H9 (cell line): ENCODE measurements around the gene ADGRG4. TPM values are rescaled to one million over a fixed set of nuclear protein-coding genes. Genes with fewer than 3 reads are reported as not detected.
A peak's percentile ranks its signal among the peaks of the same experiment; 100 is the strongest.

Experiments used
- DNase-seq: peaks from one replicate; pipeline ENCODE4 v3.0.0-alpha.2; 2017
- H2AFZ ChIP-seq: one replicate; pipeline ENCODE4 v1.6.1; 2013; ENCODE audit warnings: mild to moderate bottlenecking, low read length, control low read depth, moderate library complexity
- H2AK5ac ChIP-seq: 2 replicates; pipeline ENCODE4 v1.6.1; 2013; ENCODE audit warnings: low read length, control low read depth, mixed read lengths; ENCODE audit not compliant: insufficient read length
- H2BK120ac ChIP-seq: one replicate; pipeline ENCODE4 v1.6.1; 2013; ENCODE audit warnings: low read depth, mild to moderate bottlenecking, low read length, control low read depth, inconsistent platforms; ENCODE audit not compliant: poor library complexity, severe bottlenecking
- H2BK12ac ChIP-seq: 2 replicates; pipeline ENCODE4 v1.6.1; 2013; ENCODE audit warnings: low read length, control low read depth, mixed read lengths, low read depth; ENCODE audit not compliant: insufficient read length
- H2BK15ac ChIP-seq: 2 replicates; pipeline ENCODE4 v1.6.1; 2013; ENCODE audit warnings: low read depth, low read length, control low read depth
- H2BK20ac ChIP-seq: one replicate; pipeline ENCODE4 v1.6.1; 2013; ENCODE audit warnings: low read depth, mild to moderate bottlenecking, low read length, control low read depth, inconsistent platforms; ENCODE audit not compliant: poor library complexity, severe bottlenecking
- H2BK5ac ChIP-seq: 2 replicates; pipeline ENCODE4 v1.6.1; 2013; ENCODE audit warnings: low read length, control low read depth, mixed read lengths; ENCODE audit not compliant: insufficient read length
- H3K14ac ChIP-seq: 2 replicates; pipeline ENCODE4 v1.6.1; 2013; ENCODE audit warnings: low read length, control low read depth; ENCODE audit not compliant: insufficient read depth
- H3K18ac ChIP-seq: 2 replicates; pipeline ENCODE4 v1.6.1; 2013; ENCODE audit warnings: low read depth, mild to moderate bottlenecking, mixed read lengths, low read length, control low read depth; ENCODE audit not compliant: insufficient read length
- H3K23ac ChIP-seq: 2 replicates; pipeline ENCODE4 v1.6.1; 2013; ENCODE audit warnings: low read length, control low read depth, mixed read lengths, low read depth; ENCODE audit not compliant: insufficient read length
- H3K23me2 ChIP-seq: 2 replicates; pipeline ENCODE4 v1.6.1; 2013; ENCODE audit warnings: low read depth, mild to moderate bottlenecking, mixed read lengths, low read length, control low read depth; ENCODE audit not compliant: insufficient read length, poor library complexity, severe bottlenecking
- H3K27ac ChIP-seq: 2 replicates; pipeline ENCODE4 v1.5.1; 2013; ENCODE audit warnings: low read length, control low read depth, mixed read lengths, low read depth; ENCODE audit not compliant: insufficient read length
- H3K27me3 ChIP-seq: 2 replicates; pipeline ENCODE4 v1.6.1; 2013; ENCODE audit warnings: low read length, control low read depth, inconsistent platforms; ENCODE audit not compliant: insufficient read depth
- H3K4ac ChIP-seq: 2 replicates; pipeline ENCODE4 v1.6.1; 2013; ENCODE audit warnings: low read depth, mild to moderate bottlenecking, control low read depth, inconsistent platforms, low read length, moderate library complexity
- H3K4me1 ChIP-seq: 2 replicates; pipeline ENCODE4 v1.6.1; 2013; ENCODE audit warnings: low read length, control low read depth, inconsistent platforms; ENCODE audit not compliant: insufficient read depth
- H3K4me2 ChIP-seq: 2 replicates; pipeline ENCODE4 v1.6.1; 2013; ENCODE audit warnings: low read length, control low read depth, mixed read lengths; ENCODE audit not compliant: insufficient read length, insufficient read depth
- H3K56ac ChIP-seq: 2 replicates; pipeline ENCODE4 v1.6.1; 2013; ENCODE audit warnings: low read depth, mild to moderate bottlenecking, mixed read lengths, low read length, control low read depth; ENCODE audit not compliant: insufficient read length
- H3K79me1 ChIP-seq: 2 replicates; pipeline ENCODE4 v1.6.1; 2013; ENCODE audit warnings: low read depth, mild to moderate bottlenecking, moderate library complexity, low read length, control low read depth, inconsistent platforms; ENCODE audit not compliant: insufficient read depth, poor library complexity, severe bottlenecking
- H3K79me2 ChIP-seq: 2 replicates; pipeline ENCODE4 v1.6.1; 2013; ENCODE audit warnings: low read length, control low read depth, inconsistent platforms; ENCODE audit not compliant: insufficient read depth
- H3K9ac ChIP-seq: 2 replicates; pipeline ENCODE4 v1.6.1; 2013; ENCODE audit warnings: low read length, control low read depth, mixed read lengths; ENCODE audit not compliant: insufficient read length; ENCODE audit errors: extremely low read depth
- H3K9me3 ChIP-seq: one replicate; pipeline ENCODE4 v1.6.1; 2013; ENCODE audit warnings: low read depth, low read length, inconsistent platforms; ENCODE audit not compliant: control insufficient read depth
- H3T11ph ChIP-seq: one replicate; pipeline ENCODE4 v1.6.1; 2013; ENCODE audit warnings: mild to moderate bottlenecking, low read length, control low read depth, inconsistent platforms
- H4K20me1 ChIP-seq: one replicate; pipeline ENCODE4 v1.6.1; 2013; ENCODE audit not compliant: control insufficient read depth, insufficient read length, insufficient read depth
- H4K5ac ChIP-seq: 2 replicates; pipeline ENCODE4 v1.6.1; 2013; ENCODE audit warnings: low read depth, mild to moderate bottlenecking, mixed read lengths, low read length, control low read depth; ENCODE audit not compliant: insufficient read length
- H4K8ac ChIP-seq: replicated peaks from 2 replicates; pipeline ENCODE4 v1.6.1; 2013; ENCODE audit warnings: low read length, control low read depth, mixed read lengths, low read depth; ENCODE audit not compliant: insufficient read length
- H4K91ac ChIP-seq: 2 replicates; pipeline ENCODE4 v1.6.1; 2013; ENCODE audit warnings: low read depth, mild to moderate bottlenecking, moderate library complexity, mixed read lengths, low read length, control low read depth; ENCODE audit not compliant: insufficient read length
- H3K27ac Mint-ChIP-seq, 3 experiments: 2 replicates in 2 of 3; 3 replicates in 1 of 3; pipeline ENCODE4 v1.8.0; 2020 to 2021; ENCODE audit warnings: mixed read lengths in 3 of 3, mild to moderate bottlenecking in 1 of 3, moderate library complexity in 1 of 3
- H3K27me3 Mint-ChIP-seq: 2 replicates; pipeline ENCODE4 v1.8.0; 2021; ENCODE audit warnings: low read depth, mild to moderate bottlenecking, moderate library complexity, mixed read lengths
- H3K36me3 Mint-ChIP-seq, 3 experiments: 2 replicates in 2 of 3; 3 replicates in 1 of 3; pipeline ENCODE4 v1.8.0; 2020 to 2021; ENCODE audit warnings: low read depth in 3 of 3, mixed read lengths in 3 of 3; ENCODE audit not compliant: insufficient read depth in 1 of 3
- H3K4me1 Mint-ChIP-seq, 2 experiments: 2 replicates each; pipeline ENCODE4 v1.8.0; 2020; ENCODE audit warnings: mixed read lengths in 2 of 2
- H3K4me3 Mint-ChIP-seq, 2 experiments: 2 replicates in 1 of 2; 3 replicates in 1 of 2; pipeline ENCODE4 v1.8.0; 2020 to 2021; ENCODE audit warnings: mild to moderate bottlenecking in 2 of 2, mixed read lengths in 2 of 2, moderate library complexity in 1 of 2
- H3K9me3 Mint-ChIP-seq, 2 experiments: 2 replicates in 1 of 2; 3 replicates in 1 of 2; pipeline ENCODE4 v1.8.0; 2020; ENCODE audit warnings: mild to moderate bottlenecking in 2 of 2, mixed read lengths in 2 of 2, moderate library complexity in 1 of 2
- WGBS: extraction: QIAGEN DNeasy Blood & Tissue Kit; methylation state at CpG from one replicate; pipeline ENCODE4 v1.1.7; 2013; ENCODE audit warnings: missing lambda C conversion rate, low lambda C conversion rate, mixed read lengths; ENCODE audit not compliant: insufficient read length; ENCODE audit errors: extremely low coverage; 5-methylcytosine and 5-hydroxymethylcytosine counted together
- total RNA-seq: library from RNA; stranded (reverse); gene quantifications from 2 replicates; pipeline ENCODE4 v1.2.1, GENCODE V29; 2021
- TF ChIP-seq, protein P1 (sequence below): fragments of 200-600 bp; sonication (generic); conservative IDR thresholded peaks from 3 replicates; pipeline ENCODE4 v1.8.0; 2021; ENCODE audit warnings: antibody characterized with exemption, mild to moderate bottlenecking

The ADGRG4 gene
- total RNA-seq, 1 experiment from 2014 or later = not detected

DNA sequence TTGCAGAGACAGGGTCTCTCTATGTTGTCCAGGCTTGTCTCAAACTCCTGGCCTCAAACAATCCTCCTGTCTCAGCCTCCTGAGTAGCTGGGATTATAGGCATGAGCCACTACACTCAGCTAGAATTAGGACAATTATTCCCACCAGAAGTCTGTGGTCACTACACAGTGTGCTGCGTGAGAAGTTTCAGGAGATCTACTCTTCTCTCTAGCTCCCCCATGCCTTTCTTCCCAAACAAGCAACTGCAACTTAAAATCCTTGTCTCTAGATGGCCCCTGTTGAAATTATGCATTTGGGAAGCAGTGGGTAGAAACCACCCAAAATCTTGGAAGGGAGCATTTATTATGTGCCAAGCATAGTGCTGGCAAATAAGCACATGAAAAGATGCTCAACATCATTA is 28.4 kb upstream of the ADGRG4 start:
- Histone ChIP-seq H2BK15ac (no peak overlapping the region), H3K23me2 (no peaks in the 10 kb centered on the region), H3K27me3 (no peaks in the 10 kb centered on the region), H3K56ac (no peak overlapping the region), H3T11ph (no peak overlapping the region), H3K9me3 (peaks cover 14% of the 10 kb centered on the region), H3K4ac (no peak overlapping the region), H4K5ac (no peak overlapping the region), H3K4me1 (no peaks in the 10 kb centered on the region), H3K27ac (no peak overlapping the region), H3K79me1 (no peaks in the 10 kb centered on the region), H3K18ac (no peak overlapping the region), H2BK5ac (no peak overlapping the region), H2BK120ac (no peak overlapping the region), H3K14ac (no peak overlapping the region), H4K8ac (no peak overlapping the region), H2AK5ac (no peak overlapping the region), H3K23ac (no peak overlapping the region), H4K20me1 (no peaks in the 10 kb centered on the region), H4K91ac (no peak overlapping the region), H2BK12ac (no peak overlapping the region), H3K79me2 (no peaks in the 10 kb centered on the region), H3K4me2 (no peak overlapping the region), H3K9ac (no peak overlapping the region), H2BK20ac (no peak overlapping the region), H2AFZ (no peak overlapping the region)
- DNase-seq = no peak
- no peak overlapping the region for H3K27ac Mint-ChIP-seq
- H3K4me3 Mint-ChIP-seq = no peak overlapping the region
- 0 out of 7 replicates have a peak, but pooled peaks cover 0 to 4% (median 0%) of the 10 kb centered on the region in 3 experiments for H3K36me3 Mint-ChIP-seq
- TF ChIP-seq, protein P1, sequence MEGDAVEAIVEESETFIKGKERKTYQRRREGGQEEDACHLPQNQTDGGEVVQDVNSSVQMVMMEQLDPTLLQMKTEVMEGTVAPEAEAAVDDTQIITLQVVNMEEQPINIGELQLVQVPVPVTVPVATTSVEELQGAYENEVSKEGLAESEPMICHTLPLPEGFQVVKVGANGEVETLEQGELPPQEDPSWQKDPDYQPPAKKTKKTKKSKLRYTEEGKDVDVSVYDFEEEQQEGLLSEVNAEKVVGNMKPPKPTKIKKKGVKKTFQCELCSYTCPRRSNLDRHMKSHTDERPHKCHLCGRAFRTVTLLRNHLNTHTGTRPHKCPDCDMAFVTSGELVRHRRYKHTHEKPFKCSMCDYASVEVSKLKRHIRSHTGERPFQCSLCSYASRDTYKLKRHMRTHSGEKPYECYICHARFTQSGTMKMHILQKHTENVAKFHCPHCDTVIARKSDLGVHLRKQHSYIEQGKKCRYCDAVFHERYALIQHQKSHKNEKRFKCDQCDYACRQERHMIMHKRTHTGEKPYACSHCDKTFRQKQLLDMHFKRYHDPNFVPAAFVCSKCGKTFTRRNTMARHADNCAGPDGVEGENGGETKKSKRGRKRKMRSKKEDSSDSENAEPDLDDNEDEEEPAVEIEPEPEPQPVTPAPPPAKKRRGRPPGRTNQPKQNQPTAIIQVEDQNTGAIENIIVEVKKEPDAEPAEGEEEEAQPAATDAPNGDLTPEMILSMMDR = peak; percentile 27; the same call in 2 of the 3 replicates
- H3K4me1 Mint-ChIP-seq = no peaks in the 10 kb centered on the region
- peaks cover 13% of the 10 kb centered on the region for H3K27me3 Mint-ChIP-seq
- no CpG with 5 or more reads among the region's 1 CpG for WGBS
- H3K9me3 Mint-ChIP-seq = peaks cover 59 to 78% of the 10 kb centered on the region in 2 experiments
